Endothelial cell of umbilical vein (primary cell): ENCODE results near the gene CNOT6. TPM values are rescaled to one million over a fixed set of nuclear protein-coding genes. Genes with fewer than 3 reads are reported as not detected.

Experiments
- BruUV-seq: library from RNA; stranded (reverse); fragments of 400-500 nt; replicated peaks from 2 replicates; lab custom pipeline; 2021; lab: Mats Ljungman, UMichigan
- CTCF ChIA-PET: fragments of 300-600, 350-600 bp; sonication (Branson Sonifier 250); formaldehyde crosslinking; loops from one replicate; lab custom pipeline; 2021; ENCODE audit warnings: antibody characterized with exemption, inconsistent platforms; lab: Charles Lee
- POLR2A ChIA-PET: fragments of 300-600, 350-600 bp; sonication (Branson Sonifier 250); formaldehyde crosslinking; loops from one replicate; lab custom pipeline; 2021; ENCODE audit warnings: antibody characterized with exemption, inconsistent platforms; lab: Charles Lee
- DNase-seq: peaks from one replicate; pipeline ENCODE4 v3.0.0-alpha.2; 2011; ENCODE audit warnings: low read depth, low spot score
- FAIRE-seq: peaks from 2 replicates; lab custom pipeline; 2011; peaks lifted over from hg19 to GRCh38; lab: Jason Lieb, UNC
- H2AFZ ChIP-seq: 2 replicates; pipeline ENCODE4 v1.6.0; 2012; ENCODE audit warnings: low read depth, low read length, control low read depth, inconsistent platforms
- H3K27ac ChIP-seq: 2 replicates; pipeline ENCODE4 v1.5.1; 2011; ENCODE audit warnings: low read depth, mild to moderate bottlenecking, control low read depth, low read length, moderate library complexity; ENCODE audit not compliant: insufficient read depth
- H3K27me3 ChIP-seq, 2 experiments: 2 replicates each; pipeline versions ENCODE4 v1.6.0 to v1.6.1; 2011; ENCODE audit warnings: low read length in 2 of 2, mixed read lengths in 1 of 2; ENCODE audit not compliant: control insufficient read depth in 2 of 2, insufficient read depth in 2 of 2
- H3K36me3 ChIP-seq, 2 experiments: 2 replicates in 1 of 2; 3 replicates in 1 of 2; pipeline ENCODE4 v1.5.1; 2011; ENCODE audit warnings: low read length in 2 of 2, mild to moderate bottlenecking in 1 of 2, moderate library complexity in 1 of 2; ENCODE audit not compliant: control insufficient read depth in 2 of 2, insufficient read depth in 2 of 2; ENCODE audit errors: extremely low read depth in 1 of 2
- H3K4me1 ChIP-seq: 3 replicates; pipeline ENCODE4 v1.5.1; 2011; ENCODE audit warnings: mild to moderate bottlenecking, low read length; ENCODE audit not compliant: control insufficient read depth, insufficient read depth; ENCODE audit errors: extremely low read depth
- H3K4me2 ChIP-seq: 2 replicates; pipeline ENCODE4 v1.6.1; 2011; ENCODE audit warnings: low read length, control low read depth, mixed read lengths; ENCODE audit not compliant: insufficient read depth
- H3K4me3 ChIP-seq, 3 experiments: fragments of 200-600 bp in 1 of 3; sonication (generic), shearing (Covaris generic) in 1 of 3; replicated peaks in 1 of 3; 2 replicates each; pipeline ENCODE4 v1.5.1; 2011 to 2016; ENCODE audit warnings: control low read depth in 3 of 3, low read length in 3 of 3, mild to moderate bottlenecking in 2 of 3, inconsistent platforms in 1 of 3, low read depth in 1 of 3, moderate library complexity in 1 of 3; ENCODE audit not compliant: insufficient read depth in 1 of 3
- H3K79me2 ChIP-seq: 2 replicates; pipeline ENCODE4 v1.6.0; 2012; ENCODE audit warnings: low read length, inconsistent platforms; ENCODE audit not compliant: control insufficient read depth, insufficient read depth
- H3K9ac ChIP-seq: replicated peaks from 2 replicates; pipeline ENCODE3; 2011; ENCODE audit warnings: low read length, control low read depth; ENCODE audit not compliant: insufficient read depth; ENCODE audit errors: extremely low read depth
- H3K9me1 ChIP-seq: replicated peaks from 3 replicates; pipeline ENCODE4 v1.6.0; 2011; ENCODE audit warnings: mild to moderate bottlenecking, low read length; ENCODE audit not compliant: control insufficient read depth, insufficient read depth; ENCODE audit errors: extremely low read depth
- H3K9me3 ChIP-seq: replicated peaks from 2 replicates; pipeline ENCODE4 v1.5.1; 2012; ENCODE audit warnings: low read length, inconsistent platforms; ENCODE audit not compliant: control insufficient read depth, insufficient read depth
- H4K20me1 ChIP-seq: replicated peaks from 2 replicates; pipeline ENCODE3; 2011; ENCODE audit warnings: mild to moderate bottlenecking, low read length; ENCODE audit not compliant: control insufficient read depth, insufficient read depth; ENCODE audit errors: extremely low read depth
- EZH2 ChIP-seq: IDR thresholded peaks from 2 replicates; pipeline ENCODE4 v1.6.1; 2012; ENCODE audit warnings: borderline replicate concordance, low read depth, mild to moderate bottlenecking, moderate library complexity, low read length, inconsistent platforms; ENCODE audit not compliant: severe bottlenecking
- FOS ChIP-seq: IDR thresholded peaks from 2 replicates; pipeline ENCODE4 v1.6.1; 2011; ENCODE audit warnings: mild to moderate bottlenecking, low read length, moderate library complexity, borderline replicate concordance; ENCODE audit not compliant: insufficient read depth
- GATA2 ChIP-seq: IDR thresholded peaks from 2 replicates; pipeline ENCODE4 v1.7.0; 2011; ENCODE audit warnings: low read depth, mild to moderate bottlenecking, moderate library complexity, mixed read lengths, low read length; ENCODE audit not compliant: insufficient read length, insufficient read depth
- JUN ChIP-seq: IDR thresholded peaks from 2 replicates; pipeline ENCODE4 v1.6.1; 2011; ENCODE audit warnings: borderline replicate concordance, low read depth; ENCODE audit not compliant: insufficient read length, insufficient read depth
- MYC ChIP-seq: IDR thresholded peaks from one replicate; pipeline ENCODE4 v1.6.1; 2011; ENCODE audit warnings: mild to moderate bottlenecking, low read depth, low read length
- POLR2A ChIP-seq: IDR thresholded peaks from 2 replicates; pipeline ENCODE4 v1.6.1; 2012; ENCODE audit warnings: low read depth, mild to moderate bottlenecking, control low read depth, low read length
- POLR2AphosphoS5 ChIP-seq: IDR thresholded peaks from 2 replicates; pipeline ENCODE4 v1.6.1; 2012; ENCODE audit warnings: low read depth, mild to moderate bottlenecking, control low read depth, low read length, moderate library complexity; ENCODE audit not compliant: insufficient read depth
- dilution Hi-C: fragments of 300-500 bp; cut with MboI; formaldehyde crosslinking; loops from one replicate; pipeline ENCODE4 v1.15.0; 2019; ENCODE audit warnings: low sequenced_read_pairs; ENCODE audit not compliant: extremely low pct_ligation_motif_present
- intact Hi-C: fragments of 100-400 bp; cut with micrococcal nuclease; formaldehyde crosslinking; loops from one replicate; pipeline ENCODE4 v1.10.0; 2022
- polyA plus RNA-seq, 4 experiments: library from polyadenylated mRNA; depleted of rRNA in 3 of 4; stranded (reverse) in 3 of 4; unstranded in 1 of 4; fragments of >200 nt; gene quantifications; 2 replicates each; pipeline versions ENCODE4 v1.2.1 to v1.2.3, GENCODE V29; 2011 to 2012; ENCODE audit warnings: missing spikeins in 1 of 4
- total RNA-seq: library from RNA; stranded (reverse); gene quantifications from 2 replicates; pipeline ENCODE4 v1.2.3, GENCODE V29; 2021
- TF ChIP-seq, protein P1 (sequence below), 2 donors: IDR thresholded peaks; 1 replicate in 1 of 2; 2 replicates in 1 of 2; pipeline ENCODE4 v1.5.1; 2011; ENCODE audit warnings: low read length in 2 of 2, mild to moderate bottlenecking in 2 of 2, moderate library complexity in 2 of 2, control low read depth in 1 of 2, inconsistent platforms in 1 of 2, low read depth in 1 of 2; ENCODE audit not compliant: insufficient read depth in 1 of 2; ENCODE audit errors: extremely low read depth in 1 of 2
- TF ChIP-seq, protein P2 (sequence below): IDR thresholded peaks from 2 replicates; pipeline ENCODE4 v1.6.1; 2011; ENCODE audit not compliant: insufficient read depth, insufficient read length

The CNOT6 gene
- total and polyA plus RNA-seq, 2 donors (not counting 3 experiments of a cell fraction or from before 2014, with no cell fraction given), result 9.2 to 33.8 TPM

DNA sequence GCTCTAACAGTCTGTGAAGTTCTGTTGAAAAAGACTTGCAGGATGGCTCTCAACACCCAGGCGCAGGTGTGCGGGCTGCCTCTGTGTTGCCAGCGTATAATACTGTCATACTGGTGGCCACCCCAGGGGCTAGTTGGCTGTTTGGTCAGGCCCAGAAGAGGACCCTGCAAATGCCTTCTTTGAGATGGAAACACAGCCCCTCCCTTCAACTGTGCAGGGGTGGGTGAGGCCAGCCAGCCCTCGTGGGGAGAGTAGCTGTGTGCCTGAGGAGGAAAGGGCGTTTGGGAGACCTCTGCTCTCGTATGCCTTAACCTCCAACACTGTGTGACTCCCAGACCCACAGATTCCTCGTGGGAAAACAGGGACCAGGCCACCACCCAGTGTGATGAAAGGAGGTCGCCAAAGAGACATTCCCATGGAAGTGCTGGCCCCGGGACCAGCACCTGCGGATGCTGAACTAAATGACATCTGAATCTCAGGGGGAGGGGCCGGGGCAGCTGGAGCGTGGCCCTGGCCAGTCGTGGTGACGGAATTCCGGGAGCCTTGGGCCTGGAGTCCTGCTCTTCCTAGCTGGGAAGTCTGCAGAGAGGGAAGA is 108.4 kb downstream of the CNOT6 start:
- ChIA-PET CTCF (no interaction called here), POLR2A (interaction anchor here (0.6 kb wide), 1 partner anchor 915 kb away, joined by 3 read pairs; no protein-coding TSS in a partner anchor)
- DNase-seq (no peak), FAIRE-seq (no peak)
- H3K9me3 ChIP-seq, result no peaks in the 10 kb centered on the region
- TF ChIP-seq POLR2AphosphoS5, result no peak
- TF ChIP-seq EZH2, result no peak
- TF ChIP-seq GATA2, result no peak
- TF ChIP-seq MYC, result no peak
- no peak for TF ChIP-seq POLR2A
- TF ChIP-seq JUN, result no peak
- no peak for TF ChIP-seq FOS
- TF ChIP-seq, protein P1, sequence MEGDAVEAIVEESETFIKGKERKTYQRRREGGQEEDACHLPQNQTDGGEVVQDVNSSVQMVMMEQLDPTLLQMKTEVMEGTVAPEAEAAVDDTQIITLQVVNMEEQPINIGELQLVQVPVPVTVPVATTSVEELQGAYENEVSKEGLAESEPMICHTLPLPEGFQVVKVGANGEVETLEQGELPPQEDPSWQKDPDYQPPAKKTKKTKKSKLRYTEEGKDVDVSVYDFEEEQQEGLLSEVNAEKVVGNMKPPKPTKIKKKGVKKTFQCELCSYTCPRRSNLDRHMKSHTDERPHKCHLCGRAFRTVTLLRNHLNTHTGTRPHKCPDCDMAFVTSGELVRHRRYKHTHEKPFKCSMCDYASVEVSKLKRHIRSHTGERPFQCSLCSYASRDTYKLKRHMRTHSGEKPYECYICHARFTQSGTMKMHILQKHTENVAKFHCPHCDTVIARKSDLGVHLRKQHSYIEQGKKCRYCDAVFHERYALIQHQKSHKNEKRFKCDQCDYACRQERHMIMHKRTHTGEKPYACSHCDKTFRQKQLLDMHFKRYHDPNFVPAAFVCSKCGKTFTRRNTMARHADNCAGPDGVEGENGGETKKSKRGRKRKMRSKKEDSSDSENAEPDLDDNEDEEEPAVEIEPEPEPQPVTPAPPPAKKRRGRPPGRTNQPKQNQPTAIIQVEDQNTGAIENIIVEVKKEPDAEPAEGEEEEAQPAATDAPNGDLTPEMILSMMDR (IDR thresholded peaks at IDR 0.05; ENCODE audit: extremely low read depth in 1 of 2, insufficient read depth in 1 of 2, low read depth in 1 of 2, low read length in 2 of 2), result no peak
- TF ChIP-seq, protein P2, sequence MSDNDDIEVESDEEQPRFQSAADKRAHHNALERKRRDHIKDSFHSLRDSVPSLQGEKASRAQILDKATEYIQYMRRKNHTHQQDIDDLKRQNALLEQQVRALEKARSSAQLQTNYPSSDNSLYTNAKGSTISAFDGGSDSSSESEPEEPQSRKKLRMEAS, result no peak
- H4K20me1 ChIP-seq, result no peaks in the 10 kb centered on the region
- H3K4me2 ChIP-seq, result no peak overlapping the region
- H2AFZ ChIP-seq, result no peak overlapping the region
- H3K4me1 ChIP-seq, result peaks cover 3% of the 10 kb centered on the region
- H3K9me1 ChIP-seq, result no peaks in the 10 kb centered on the region
- no peak overlapping the region for H3K27ac ChIP-seq
- H3K4me3 ChIP-seq, result no peak overlapping the region
- no peak overlapping the region for H3K9ac ChIP-seq
- intact Hi-C loops, result no loop called here
- H3K27me3 ChIP-seq, result no peaks in the 10 kb centered on the region
- dilution Hi-C loops, result no loop called here
- BruUV-seq, result no TSS peak
- H3K79me2 ChIP-seq, result no peaks in the 10 kb centered on the region
- H3K36me3 ChIP-seq, result no peaks in the 10 kb centered on the region
